HUES48 (cell line): Measurements from ENCODE around the gene CD300LG.
"Not testable (repeated sequence)": the region's sequence is repeated elsewhere in the genome, so short reads cannot be mapped to it uniquely, and the experiment has no call there.

ENCODE experiments used
- H3K27ac ChIP-seq: one replicate; pipeline ENCODE4 v1.7.0; 2013; ENCODE audit warnings: low read depth, low read length, inconsistent platforms
- H3K27me3 ChIP-seq: 2 replicates; pipeline ENCODE4 v1.6.1; 2013; ENCODE audit warnings: mild to moderate bottlenecking, low read length; ENCODE audit not compliant: control insufficient read depth, insufficient read depth
- H3K36me3 ChIP-seq: 2 replicates; pipeline ENCODE4 v1.6.1; 2013; ENCODE audit warnings: low read length; ENCODE audit not compliant: control insufficient read depth, insufficient read depth
- H3K4me1 ChIP-seq: 2 replicates; pipeline ENCODE4 v1.6.1; 2013; ENCODE audit warnings: mild to moderate bottlenecking, low read length; ENCODE audit not compliant: control insufficient read depth, insufficient read depth
- H3K4me3 ChIP-seq: 2 replicates; pipeline ENCODE4 v1.5.1; 2013; ENCODE audit warnings: mild to moderate bottlenecking, low read depth, low read length
- H3K9ac ChIP-seq: 2 replicates; pipeline ENCODE4 v1.6.1; 2013; ENCODE audit warnings: mild to moderate bottlenecking, low read depth, low read length, moderate library complexity
- H3K9me3 ChIP-seq: 2 replicates; pipeline ENCODE4 v1.6.1; 2013; ENCODE audit warnings: low read length; ENCODE audit not compliant: control insufficient read depth, insufficient read depth

Gene CD300LG

GRCh38 chr17:43880420-43880991, 33.5 kb downstream of the CD300LG start:
- no peaks in the 10 kb centered on the region for H3K27me3 ChIP-seq
- H3K9me3 ChIP-seq = no peaks in the 10 kb centered on the region
- no peak overlapping the region for H3K27ac ChIP-seq
- H3K4me3 ChIP-seq = no peak overlapping the region
- peaks cover 2% of the 10 kb centered on the region; the same call in 1 of the 2 replicates for H3K4me1 ChIP-seq
- H3K36me3 ChIP-seq = peaks cover 3% of the 10 kb centered on the region; the same call in 1 of the 2 replicates
- H3K9ac ChIP-seq = no peak overlapping the region

DNA sequence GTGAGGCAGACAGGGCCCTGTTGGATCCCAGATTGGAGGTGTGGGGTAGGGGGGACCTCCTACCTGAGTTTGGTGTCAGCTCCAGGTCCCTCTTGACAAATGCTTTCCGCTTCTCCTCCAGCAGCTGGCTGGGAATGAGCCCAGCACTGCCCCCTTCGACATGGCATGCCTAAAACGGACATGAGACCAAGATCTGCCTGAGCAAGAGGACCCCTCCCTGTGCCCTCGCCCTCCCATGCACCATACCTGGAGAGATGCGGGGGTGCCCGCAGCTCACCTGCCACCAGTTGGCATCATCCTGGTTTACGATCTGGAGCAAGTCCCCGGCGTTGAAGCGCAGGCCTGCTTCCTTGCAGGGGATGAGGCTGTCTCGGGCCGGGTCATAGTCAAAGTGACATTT, 34.2 kb downstream of the CD300LG start:
- H3K9ac ChIP-seq = no peak overlapping the region
- peaks cover 3% of the 10 kb centered on the region; the same call in 1 of the 2 replicates for H3K36me3 ChIP-seq
- no peak overlapping the region for H3K27ac ChIP-seq
- no peak overlapping the region for H3K4me3 ChIP-seq
- no peaks in the 10 kb centered on the region for H3K9me3 ChIP-seq
- no peaks in the 10 kb centered on the region for H3K27me3 ChIP-seq
- peaks cover 2% of the 10 kb centered on the region; the same call in 1 of the 2 replicates for H3K4me1 ChIP-seq

DNA sequence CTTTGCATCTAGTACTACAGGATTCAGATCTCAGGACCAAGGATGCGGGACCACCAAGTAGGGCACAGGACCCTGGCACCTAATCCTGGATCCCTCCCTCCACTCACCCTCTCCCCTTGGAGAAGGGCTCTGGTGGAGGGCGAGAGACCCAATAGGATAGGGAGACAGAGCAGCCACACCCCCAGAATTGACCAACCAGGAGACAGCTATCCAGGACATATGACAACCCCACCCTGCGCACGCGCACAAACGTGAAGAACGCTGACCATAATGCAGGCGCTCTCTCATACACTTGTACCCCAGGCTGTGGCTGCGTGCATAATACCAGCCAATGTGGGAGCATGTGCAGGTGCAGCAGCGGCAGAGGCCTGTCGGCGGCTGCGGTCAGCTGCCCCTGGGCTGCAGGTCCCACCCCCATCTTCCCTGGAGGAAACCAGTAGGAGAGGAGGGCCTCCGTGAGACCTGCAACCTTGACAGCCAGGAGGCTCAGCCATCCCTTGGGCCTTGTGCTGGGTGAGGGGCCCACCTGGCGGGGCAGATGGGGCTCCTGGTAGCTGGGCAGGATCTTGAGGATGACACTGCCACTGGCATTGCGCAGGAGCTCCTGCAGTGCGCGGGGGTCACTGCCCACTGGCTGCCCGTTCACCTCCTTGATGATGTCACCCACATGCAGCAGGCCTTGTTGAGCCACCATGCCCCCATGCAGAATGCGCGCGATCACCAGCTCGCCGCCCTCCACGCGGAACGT, 35.0 kb downstream of the CD300LG start:
- Histone ChIP-seq H3K4me1 (peaks cover 2% of the 10 kb centered on the region; the same call in 1 of the 2 replicates), H3K36me3 (peaks cover 3% of the 10 kb centered on the region; the same call in 1 of the 2 replicates), H3K9ac (no peak overlapping the region), H3K9me3 (no peaks in the 10 kb centered on the region), H3K4me3 (no peak overlapping the region), H3K27me3 (no peaks in the 10 kb centered on the region), H3K27ac (no peak overlapping the region)

DNA sequence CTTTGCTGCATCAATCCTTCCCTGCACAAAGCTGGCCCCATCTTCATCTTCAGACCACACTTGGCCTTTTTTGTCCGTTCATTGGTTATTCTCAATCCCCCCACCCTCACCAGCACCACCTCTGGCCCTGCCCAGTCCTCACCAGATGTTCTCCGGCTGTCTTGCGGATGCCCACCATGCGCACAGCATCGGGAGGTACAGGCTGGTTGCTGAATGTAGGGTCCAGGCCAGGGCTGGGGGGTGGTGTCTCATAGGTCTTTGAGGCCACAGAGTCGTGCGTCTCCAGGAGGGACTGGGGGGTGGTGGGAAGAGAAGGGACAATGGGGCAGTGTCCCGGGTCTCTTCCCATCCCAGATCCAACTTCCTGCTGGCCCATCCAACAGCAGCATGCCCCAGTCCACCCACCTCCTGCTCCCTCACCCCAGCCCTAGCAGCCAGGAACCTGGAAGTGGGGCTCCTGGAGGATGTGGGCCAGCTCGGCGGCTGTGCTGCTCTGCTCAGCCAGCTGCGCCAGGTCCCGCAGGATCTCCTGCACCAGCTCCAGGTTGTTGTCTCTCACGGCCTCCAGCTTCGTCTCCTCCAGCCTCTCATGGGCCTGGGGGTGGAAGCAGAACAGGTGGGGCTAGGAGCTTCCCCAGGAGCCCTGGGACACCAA, 35.9 kb downstream of the CD300LG start:
- no peaks in the 10 kb centered on the region for H3K36me3 ChIP-seq
- no peak overlapping the region for H3K27ac ChIP-seq
- H3K9ac ChIP-seq = no peak overlapping the region
- no peak overlapping the region for H3K4me3 ChIP-seq
- peaks cover 2% of the 10 kb centered on the region; the same call in 1 of the 2 replicates for H3K4me1 ChIP-seq
- H3K9me3 ChIP-seq = no peaks in the 10 kb centered on the region
- H3K27me3 ChIP-seq = no peaks in the 10 kb centered on the region

- no peaks in the 10 kb centered on the region for H3K27me3 ChIP-seq
- no peak overlapping the region for H3K27ac ChIP-seq
- no peak overlapping the region for H3K9ac ChIP-seq
- H3K4me3 ChIP-seq = no peak overlapping the region
- peaks cover 23% of the 10 kb centered on the region for H3K4me1 ChIP-seq
- H3K9me3 ChIP-seq = no peaks in the 10 kb centered on the region
- H3K36me3 ChIP-seq = no peaks in the 10 kb centered on the region
Observed at GRCh38 chr17:43888548-43888947, 41.6 kb downstream of the CD300LG start.

DNA sequence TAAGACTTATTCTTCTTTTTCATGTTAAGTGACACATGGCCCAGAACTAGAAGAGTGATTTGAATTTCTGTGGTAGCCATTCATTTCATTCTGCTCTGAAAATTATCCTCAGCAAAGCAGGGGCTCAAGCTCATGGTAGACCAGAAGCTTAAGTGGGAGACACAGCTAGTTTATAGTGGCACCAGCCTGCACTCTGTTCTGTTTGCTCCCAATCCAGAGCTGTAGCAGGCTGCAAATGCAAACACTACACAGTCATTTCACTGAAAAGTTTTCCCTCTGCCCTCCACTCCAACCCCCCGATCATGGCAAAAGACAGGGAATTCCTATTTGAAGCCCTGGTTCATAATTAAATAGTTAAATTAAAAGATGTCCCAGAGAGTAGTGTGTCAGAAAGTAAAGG, 43.3 kb downstream of the CD300LG start:
- no peaks in the 10 kb centered on the region for H3K36me3 ChIP-seq
- H3K27ac ChIP-seq = no peak overlapping the region
- no peak overlapping the region for H3K4me3 ChIP-seq
- no peaks in the 10 kb centered on the region for H3K9me3 ChIP-seq
- H3K27me3 ChIP-seq = no peaks in the 10 kb centered on the region
- no peak overlapping the region for H3K9ac ChIP-seq
- peaks cover 25% of the 10 kb centered on the region for H3K4me1 ChIP-seq

GRCh38 chr17:43891851-43892646, 45.1 kb downstream of the CD300LG start:
- Histone ChIP-seq H3K9me3 (no peaks in the 10 kb centered on the region), H3K4me1 (peaks cover 25% of the 10 kb centered on the region), H3K4me3 (no peak overlapping the region), H3K27ac (peak overlapping the region; percentile 89), H3K27me3 (no peaks in the 10 kb centered on the region), H3K9ac (no peak overlapping the region), H3K36me3 (peaks cover 3% of the 10 kb centered on the region; the same call in 1 of the 2 replicates)

DNA sequence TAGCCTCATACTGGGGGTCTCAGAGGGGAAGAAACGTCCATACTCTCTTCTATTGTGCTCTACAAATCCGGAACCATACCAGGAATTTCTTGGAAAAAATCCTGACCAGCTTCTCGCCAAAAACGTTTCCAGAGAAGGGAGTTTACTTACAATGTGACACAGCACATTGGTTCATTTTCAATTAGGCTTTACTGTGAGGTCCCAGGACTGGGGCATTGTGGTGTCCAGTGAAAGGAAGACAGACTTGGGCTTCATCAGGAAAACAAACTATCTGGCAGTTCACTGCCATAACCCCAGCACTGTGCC, 45.6 kb downstream of the CD300LG start:
- Histone ChIP-seq H3K9me3 (no peaks in the 10 kb centered on the region), H3K27ac (peak overlapping the region; percentile 89)

GRCh38 chr17:43894494-43894893, 47.5 kb downstream of the CD300LG start:
- not testable (repeated sequence) for H3K9ac ChIP-seq, H3K27ac ChIP-seq, H3K36me3 ChIP-seq, H3K27me3 ChIP-seq, H3K4me3 ChIP-seq, H3K9me3 ChIP-seq
- H3K4me1 ChIP-seq = peaks cover 26% of the 10 kb centered on the region

More for the DNA sequence above, 45.6 kb downstream of the CD300LG start:
- no peaks in the 10 kb centered on the region for H3K27me3 ChIP-seq
- H3K36me3 ChIP-seq = peaks cover 3% of the 10 kb centered on the region; the same call in 1 of the 2 replicates
- H3K9ac ChIP-seq = no peak overlapping the region
- H3K4me1 ChIP-seq = peaks cover 25% of the 10 kb centered on the region
- no peak overlapping the region for H3K4me3 ChIP-seq

DNA sequence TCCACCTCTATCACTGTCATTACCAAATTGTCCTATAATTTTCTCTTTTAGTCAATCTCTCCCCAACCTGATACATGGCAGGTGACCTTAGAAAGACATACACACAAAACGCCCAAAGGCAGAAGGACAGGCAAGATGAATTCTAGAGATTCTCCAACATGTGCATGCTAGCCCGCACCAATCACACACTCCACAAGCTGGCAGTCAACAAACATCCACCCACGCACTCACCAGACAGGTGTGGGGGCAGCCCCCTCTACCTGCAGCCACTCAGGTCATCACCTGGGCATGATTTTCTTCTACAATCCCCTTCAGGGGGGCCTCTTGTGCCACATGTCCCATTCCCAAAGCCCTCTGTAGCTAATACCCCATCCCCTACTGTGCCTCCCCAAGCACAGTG, 50.9 kb downstream of the CD300LG start:
- H3K36me3 ChIP-seq = peaks cover 3% of the 10 kb centered on the region; the same call in 1 of the 2 replicates
- H3K27ac ChIP-seq = no peak overlapping the region
- no peak overlapping the region for H3K9ac ChIP-seq
- no peak overlapping the region for H3K4me3 ChIP-seq
- H3K4me1 ChIP-seq = peaks cover 31% of the 10 kb centered on the region
- H3K27me3 ChIP-seq = no peaks in the 10 kb centered on the region
- H3K9me3 ChIP-seq = no peaks in the 10 kb centered on the region
